NT2/D1 (cell line): ENCODE results near the gene CPNE5.

Source experiments
- DNase-seq: peaks from one replicate; pipeline ENCODE4 v3.0.0-alpha.2; 2011; ENCODE audit warnings: low read depth, low spot score
- H3K27me3 ChIP-seq: 2 replicates; pipeline ENCODE4 v1.6.0; 2011; ENCODE audit warnings: mild to moderate bottlenecking; ENCODE audit not compliant: insufficient read length, insufficient read depth
- H3K36me3 ChIP-seq: 2 replicates; pipeline ENCODE4 v1.6.1; 2011; ENCODE audit warnings: mild to moderate bottlenecking, low read length, mixed read lengths; ENCODE audit not compliant: insufficient read depth, insufficient read length
- H3K4me1 ChIP-seq: 2 replicates; pipeline ENCODE4 v1.5.1; 2011; ENCODE audit not compliant: insufficient read depth, insufficient read length
- H3K4me3 ChIP-seq: 2 replicates; pipeline ENCODE4 v1.5.1; 2011; ENCODE audit warnings: low read depth; ENCODE audit not compliant: insufficient read length
- H3K9ac ChIP-seq: 2 replicates; pipeline ENCODE4 v1.6.0; 2011; ENCODE audit warnings: low read depth; ENCODE audit not compliant: insufficient read length
- H3K9me3 ChIP-seq: 2 replicates; pipeline ENCODE4 v1.5.1; 2011; ENCODE audit warnings: mild to moderate bottlenecking, low read length; ENCODE audit not compliant: insufficient read depth
- SUZ12 ChIP-seq: IDR thresholded peaks from 2 replicates; pipeline ENCODE4 v1.6.1; 2011; ENCODE audit not compliant: insufficient read length, insufficient read depth; ENCODE audit errors: extremely low read depth
- YY1 ChIP-seq: IDR thresholded peaks from 2 replicates; pipeline ENCODE4 v1.6.1; 2011; ENCODE audit not compliant: insufficient read length, insufficient read depth
- ZNF274 ChIP-seq: IDR thresholded peaks from 2 replicates; pipeline ENCODE4 v1.6.1; 2011; ENCODE audit warnings: mild to moderate bottlenecking, low read depth, low read length

Gene CPNE5

GRCh38 chr6:36805917-36806316, 33.3 kb downstream of the CPNE5 start:
- no peak overlapping the region for H3K9ac ChIP-seq
- no peaks in the 10 kb centered on the region for H3K9me3 ChIP-seq
- no peak for DNase-seq
- no peaks in the 10 kb centered on the region for H3K36me3 ChIP-seq
- H3K4me3 ChIP-seq, result no peak overlapping the region
- no peak for TF ChIP-seq ZNF274
- no peak for TF ChIP-seq SUZ12
- no peak for TF ChIP-seq YY1
- no peaks in the 10 kb centered on the region for H3K27me3 ChIP-seq
- peaks cover 14% of the 10 kb centered on the region for H3K4me1 ChIP-seq

- no peak for TF ChIP-seq ZNF274
- no peak for TF ChIP-seq SUZ12
- no peak for TF ChIP-seq YY1
- Histone ChIP-seq H3K4me3 (no peak overlapping the region), H3K4me1 (peaks cover 11% of the 10 kb centered on the region), H3K36me3 (no peaks in the 10 kb centered on the region), H3K9ac (no peak overlapping the region), H3K27me3 (no peaks in the 10 kb centered on the region), H3K9me3 (no peaks in the 10 kb centered on the region)
- DNase-seq, result no peak
Observed at GRCh38 chr6:36805096-36805797, 34.0 kb downstream of the CPNE5 start.

- no peak for DNase-seq
- TF ChIP-seq YY1 (no peak), ZNF274 (no peak), SUZ12 (no peak)
- no peaks in the 10 kb centered on the region for H3K36me3 ChIP-seq
- H3K4me3 ChIP-seq, result no peak overlapping the region
- no peaks in the 10 kb centered on the region for H3K9me3 ChIP-seq
- no peaks in the 10 kb centered on the region for H3K27me3 ChIP-seq
- peaks cover 11% of the 10 kb centered on the region for H3K4me1 ChIP-seq
- H3K9ac ChIP-seq, result no peak overlapping the region
Observed at GRCh38 chr6:36804563-36804962, 34.7 kb downstream of the CPNE5 start.

- no peak overlapping the region for H3K4me3 ChIP-seq
- H3K36me3 ChIP-seq, result no peaks in the 10 kb centered on the region
- TF ChIP-seq SUZ12 (no peak), YY1 (no peak), ZNF274 (no peak)
- H3K9me3 ChIP-seq, result no peaks in the 10 kb centered on the region
- H3K4me1 ChIP-seq, result peaks cover 11% of the 10 kb centered on the region
- no peak overlapping the region for H3K9ac ChIP-seq
- H3K27me3 ChIP-seq, result no peaks in the 10 kb centered on the region
- DNase-seq, result no peak
Observed at GRCh38 chr6:36803908-36804307, 35.3 kb downstream of the CPNE5 start.

- TF ChIP-seq SUZ12 (no peak), ZNF274 (no peak)
- H3K27me3 ChIP-seq, result no peaks in the 10 kb centered on the region
- no peak for DNase-seq
- H3K9me3 ChIP-seq, result no peaks in the 10 kb centered on the region
- no peak overlapping the region for H3K4me3 ChIP-seq
- H3K4me1 ChIP-seq, result peaks cover 11% of the 10 kb centered on the region
- no peaks in the 10 kb centered on the region for H3K36me3 ChIP-seq
- no peak overlapping the region for H3K9ac ChIP-seq
Observed at GRCh38 chr6:36803482-36803881, 35.8 kb downstream of the CPNE5 start.

GRCh38 chr6:36800223-36801076, 38.8 kb downstream of the CPNE5 start:
- Histone ChIP-seq H3K36me3 (no peaks in the 10 kb centered on the region), H3K4me1 (peaks cover 4% of the 10 kb centered on the region), H3K9ac (no peak overlapping the region), H3K27me3 (no peaks in the 10 kb centered on the region), H3K9me3 (no peaks in the 10 kb centered on the region), H3K4me3 (no peak overlapping the region)
- no peak for TF ChIP-seq SUZ12
- no peak for TF ChIP-seq ZNF274
- TF ChIP-seq YY1, result no peak
- no peak for DNase-seq

GRCh38 chr6:36798852-36799251, 40.4 kb downstream of the CPNE5 start:
- Histone ChIP-seq H3K9me3 (no peaks in the 10 kb centered on the region), H3K4me1 (peaks cover under 1% of the 10 kb centered on the region), H3K27me3 (no peaks in the 10 kb centered on the region), H3K36me3 (no peaks in the 10 kb centered on the region), H3K9ac (no peak overlapping the region), H3K4me3 (no peak overlapping the region)
- TF ChIP-seq YY1, result no peak
- TF ChIP-seq SUZ12, result no peak
- TF ChIP-seq ZNF274, result no peak
- no peak for DNase-seq
